Embryonic facial prominence (tissue), 1 donor: ENCODE measurements around the gene TCIRG1.
"Not testable (repeated sequence)": the region's sequence is repeated elsewhere in the genome, so short reads cannot be mapped to it uniquely, and the experiment has no call there.

ENCODE experiments used
- DNase-seq: peaks from one replicate; pipeline ENCODE4 v3.0.0-alpha.2; 2016; ENCODE audit errors: extremely low spot score

Gene TCIRG1

DNA sequence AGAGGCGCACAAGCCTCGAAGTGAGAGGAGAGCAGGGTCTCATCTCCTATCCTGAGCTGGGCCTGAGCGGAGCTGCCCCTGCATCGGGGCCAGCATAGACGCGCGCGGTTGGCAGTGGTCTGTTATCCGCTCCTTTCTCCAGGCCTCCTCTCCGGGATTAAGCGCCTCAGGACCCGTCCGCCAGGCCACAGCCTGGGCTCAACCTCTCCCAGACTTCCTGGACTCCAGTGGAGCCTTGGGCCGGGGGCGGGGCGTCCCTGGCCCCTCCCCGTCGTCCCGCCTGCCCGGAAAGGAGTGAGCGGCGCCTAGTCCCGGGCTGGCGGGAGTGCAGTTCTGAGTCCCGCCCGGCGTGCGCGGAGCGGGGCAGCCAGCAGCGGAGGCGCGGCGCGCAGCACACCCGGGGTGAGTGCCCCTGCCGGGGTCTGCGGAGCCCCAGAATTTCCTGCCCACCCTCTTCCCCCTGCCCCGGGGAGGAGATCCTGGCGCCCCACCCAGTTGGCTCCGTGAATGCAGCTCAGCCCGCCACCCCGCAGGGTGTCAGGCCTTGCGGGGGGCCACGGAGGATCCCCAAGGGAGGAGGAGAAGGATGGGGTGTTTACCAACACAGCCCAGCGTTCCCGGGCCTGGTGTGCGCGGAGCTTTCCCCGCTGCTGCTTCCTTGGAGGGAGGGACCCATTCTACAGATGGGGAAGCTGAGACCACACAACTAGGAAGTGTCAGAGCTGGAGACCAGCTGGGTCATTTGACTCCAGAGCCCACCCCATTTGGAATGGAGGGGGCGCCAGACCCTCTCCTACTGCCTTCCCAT lies at the start of gene TCIRG1:
Gene TCIRG1 (plus strand): TSS at position 308 of the 808 bp plus-strand sequence. CDS start 2,247 bp downstream, outside the sequence.
- no peak for DNase-seq

GRCh38 chr11:67990546-67991346 lies 48.1 kb upstream of the TCIRG1 start:
- not testable (repeated sequence) for DNase-seq

DNA sequence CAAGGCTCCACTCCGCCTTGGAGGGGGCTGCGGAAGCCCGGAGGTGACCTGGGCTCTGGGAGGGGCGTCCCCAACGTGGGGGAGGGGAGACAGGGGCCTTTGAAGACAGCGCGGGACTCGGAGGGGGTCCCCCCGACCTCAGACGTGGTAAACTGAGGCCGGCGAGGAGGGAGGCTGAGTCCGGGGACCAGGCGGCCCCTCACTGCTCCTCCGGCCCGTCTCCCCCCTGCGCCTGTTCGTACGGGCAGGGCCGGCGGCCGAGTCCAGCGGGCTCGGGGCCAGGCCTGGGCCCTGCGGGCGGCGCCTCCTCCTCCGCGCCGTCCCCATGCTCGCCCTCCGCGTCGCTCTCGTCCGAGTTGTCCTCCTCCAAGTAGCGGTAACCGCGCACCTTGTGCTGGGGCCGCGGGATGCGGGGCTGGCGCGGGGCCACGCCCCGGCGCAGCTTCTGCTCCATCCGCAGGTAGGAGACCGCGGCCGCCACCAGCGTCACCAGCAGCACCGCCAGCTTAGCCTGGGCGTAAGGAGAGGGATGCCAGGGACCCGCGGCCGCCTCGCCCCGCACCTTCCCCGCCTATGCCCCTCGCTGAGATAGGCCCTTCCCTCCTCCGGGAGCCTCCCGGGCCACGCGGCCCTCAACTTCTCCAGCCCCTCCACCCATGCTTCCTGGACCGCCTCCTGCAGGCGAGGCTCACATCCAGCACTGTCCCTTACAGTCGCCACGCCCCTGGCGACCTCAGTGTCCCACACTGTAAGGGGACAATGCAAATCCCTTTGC lies 47.3 kb upstream of the TCIRG1 start:
- DNase-seq: not testable (repeated sequence)

DNA sequence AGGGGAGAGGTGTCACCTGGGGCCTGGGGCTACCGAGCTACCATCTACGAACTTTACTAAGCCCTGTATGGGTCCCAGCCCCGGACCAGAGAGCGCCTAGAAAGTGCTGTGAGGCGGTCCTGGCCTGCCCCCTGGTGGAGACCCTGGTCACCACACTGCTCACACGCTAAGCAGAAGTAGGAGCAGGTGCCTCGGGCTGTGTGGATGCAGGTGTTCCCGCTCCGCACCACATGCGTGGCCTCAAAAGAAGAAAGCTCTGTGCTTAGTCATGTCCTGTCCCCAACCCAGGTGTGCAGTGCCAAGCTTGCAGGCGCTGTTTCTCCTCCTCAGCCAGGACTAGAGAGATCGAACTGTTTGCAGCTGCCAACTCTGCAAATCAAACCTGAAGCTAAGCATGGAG lies 45.0 kb upstream of the TCIRG1 start:
- DNase-seq: not testable (repeated sequence)

DNA sequence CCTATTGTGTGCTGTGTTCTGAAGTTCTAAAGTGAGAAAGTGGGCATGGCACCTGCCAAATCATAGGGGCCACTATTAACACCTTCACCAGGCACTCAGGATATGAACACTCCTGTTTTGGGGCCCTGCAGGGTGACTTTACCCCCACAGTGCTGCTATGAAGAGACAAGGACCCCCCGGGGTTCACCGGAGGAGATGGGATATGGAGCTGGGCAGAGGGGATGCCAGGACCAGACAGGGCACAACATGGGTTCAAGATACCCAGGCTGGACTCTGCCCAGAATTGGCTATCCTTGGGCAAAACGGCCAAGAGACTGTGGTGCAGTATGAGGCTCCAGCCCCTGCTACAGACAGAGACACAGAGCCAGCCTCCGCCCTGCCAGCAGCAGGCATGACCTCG lies 44.4 kb upstream of the TCIRG1 start:
- DNase-seq: not testable (repeated sequence)

DNA sequence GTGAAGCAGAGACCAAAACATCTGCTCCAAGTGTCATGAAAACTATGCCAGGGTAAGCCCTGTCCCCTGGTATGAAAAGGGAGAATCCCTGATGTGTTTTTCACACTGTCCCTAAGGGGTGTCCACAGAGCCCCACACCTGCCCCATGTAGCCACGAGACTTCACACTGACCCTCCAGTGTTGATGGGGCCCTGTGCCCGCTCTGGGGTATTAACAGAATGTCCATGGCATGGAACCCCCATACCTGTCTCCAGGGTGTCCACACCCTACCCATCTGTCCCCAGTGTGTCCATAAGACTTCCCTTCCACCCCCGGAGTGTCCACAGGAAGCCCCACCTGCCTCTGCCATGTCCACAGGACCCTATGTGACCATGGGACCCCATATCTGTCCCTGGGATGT lies 43.7 kb upstream of the TCIRG1 start:
- DNase-seq: not testable (repeated sequence)

GRCh38 chr11:67995579-67995978 lies 43.2 kb upstream of the TCIRG1 start:
- DNase-seq: not testable (repeated sequence)

- DNase-seq: no peak
Measured at GRCh38 chr11:67996051-67996450, 42.8 kb upstream of the TCIRG1 start.

DNA sequence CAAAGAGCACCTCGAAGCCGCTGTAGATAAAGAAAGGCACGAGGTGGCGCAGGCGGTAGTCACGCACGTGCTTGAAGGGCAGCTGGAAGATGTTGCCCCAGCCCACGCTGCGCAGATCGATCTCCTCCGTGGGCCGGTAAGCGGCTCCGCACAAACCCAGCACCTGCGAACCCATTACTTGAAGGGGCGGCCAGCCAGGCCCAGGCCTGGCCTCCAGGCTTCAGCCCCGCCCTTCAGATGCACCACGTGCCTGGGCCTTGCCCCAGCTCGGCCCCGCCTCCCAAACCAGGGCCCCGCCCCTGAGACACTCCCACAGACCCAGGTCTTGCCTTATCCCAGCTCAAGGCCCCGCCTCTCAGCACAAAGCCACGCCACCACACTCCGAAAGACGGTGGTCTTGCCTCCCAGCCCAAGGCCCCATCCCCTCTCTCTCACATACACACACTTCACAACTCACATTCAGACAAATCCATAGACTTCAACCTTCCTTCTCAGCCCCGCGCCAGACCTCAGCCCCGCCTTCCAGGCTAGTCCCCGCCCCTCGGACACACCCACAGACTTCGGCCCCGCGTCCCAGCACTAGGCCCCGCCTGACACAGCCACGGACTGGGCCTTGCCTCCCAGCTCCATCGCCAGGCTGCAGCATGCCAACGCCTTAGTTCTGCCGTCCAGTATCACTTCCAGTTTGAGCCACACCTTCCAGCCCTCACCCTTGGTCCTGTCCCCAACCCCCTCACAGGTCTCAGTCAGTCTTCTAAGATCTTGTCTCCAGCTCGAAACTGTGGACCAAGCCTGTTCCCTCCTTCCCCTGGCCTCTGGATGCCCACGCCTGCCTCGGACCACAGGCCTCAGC lies 42.0 kb upstream of the TCIRG1 start:
- no peak for DNase-seq

DNA sequence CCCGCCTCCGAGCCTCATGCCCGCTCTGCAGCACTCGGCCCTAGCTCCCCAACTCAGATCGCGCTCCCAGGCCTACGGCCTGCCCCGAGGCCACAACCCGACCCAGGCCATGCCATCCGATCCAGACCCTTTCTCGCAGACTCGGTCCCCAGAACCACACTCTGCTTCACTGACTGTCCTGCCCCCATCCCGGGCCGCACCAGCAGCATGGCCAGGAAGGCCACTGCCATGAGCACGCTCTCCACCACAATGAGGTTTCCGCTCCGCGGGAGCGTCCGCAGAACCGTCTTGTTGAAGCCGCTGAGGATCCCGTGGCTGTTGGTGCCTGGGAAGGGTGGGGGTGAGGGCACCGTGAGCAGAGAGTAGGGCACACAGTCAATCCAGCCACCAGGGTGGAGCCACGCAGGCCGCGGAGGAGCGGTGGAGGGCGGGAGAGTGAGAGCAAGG lies 41.3 kb upstream of the TCIRG1 start:
- no peak for DNase-seq

DNA sequence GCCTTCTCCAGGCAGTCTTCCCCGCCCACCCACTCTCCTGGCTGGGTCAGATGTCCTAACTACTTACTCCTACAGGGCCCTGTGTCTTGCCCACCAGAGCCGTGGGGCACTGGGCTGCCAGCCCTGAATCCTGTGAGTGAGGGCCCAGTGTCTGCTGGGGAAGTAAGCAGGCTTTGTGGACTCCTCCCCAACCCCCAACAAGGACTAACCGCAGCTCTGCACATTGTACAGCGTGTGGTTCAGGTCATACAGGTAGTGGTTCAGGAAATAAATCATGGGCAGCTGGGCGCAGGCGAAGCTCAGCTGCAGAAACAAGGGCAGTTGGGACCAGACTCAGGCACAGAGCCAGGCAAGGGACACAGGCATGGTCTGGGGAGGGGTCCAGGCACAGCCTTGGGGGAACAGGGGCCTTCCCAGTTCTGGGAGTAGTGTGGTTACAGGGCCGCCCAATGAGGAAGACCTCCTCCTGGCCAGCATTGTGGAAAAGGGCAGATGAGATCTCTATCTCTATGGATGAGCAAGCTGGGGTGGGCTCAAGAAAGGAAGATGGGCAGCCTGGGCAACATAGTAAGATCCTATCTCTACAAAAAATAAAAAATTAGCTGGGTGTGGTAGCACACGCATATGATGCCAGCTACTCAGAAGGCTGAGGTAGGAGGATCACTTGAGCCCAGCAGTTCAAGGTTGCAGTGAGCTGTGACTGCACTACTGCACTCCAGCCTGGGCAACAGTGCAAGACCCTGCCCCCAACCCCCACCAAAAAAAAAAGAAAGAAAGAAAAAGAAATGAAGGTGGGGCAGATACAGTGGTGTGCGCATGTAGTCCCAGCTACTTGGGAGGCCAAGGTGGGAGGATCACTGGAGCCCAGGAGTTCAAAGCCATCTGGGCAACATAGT lies 40.4 kb upstream of the TCIRG1 start:
- DNase-seq: no peak

GRCh38 chr11:67999201-67999629 lies 39.6 kb upstream of the TCIRG1 start:
- no peak for DNase-seq

DNA sequence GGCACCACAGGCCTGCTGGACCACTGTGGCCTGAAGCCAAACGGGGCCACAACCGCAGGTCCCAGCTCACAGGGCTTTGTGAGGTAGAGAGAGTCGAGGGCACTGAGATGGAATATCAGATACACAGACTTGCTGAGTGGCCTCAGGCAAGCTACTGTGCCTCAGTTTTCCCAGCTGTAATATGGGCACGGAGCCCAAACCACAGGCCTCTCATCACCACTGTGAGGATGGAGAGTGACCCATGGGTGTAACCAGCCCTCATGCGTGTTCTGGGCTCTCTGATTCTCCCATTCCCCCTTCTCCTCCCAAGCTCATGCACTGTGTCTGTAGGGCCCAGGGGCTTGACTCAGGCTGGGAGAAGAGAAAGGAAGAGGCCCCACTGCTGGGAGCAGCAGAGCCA lies 39.1 kb upstream of the TCIRG1 start:
- DNase-seq: no peak

DNA sequence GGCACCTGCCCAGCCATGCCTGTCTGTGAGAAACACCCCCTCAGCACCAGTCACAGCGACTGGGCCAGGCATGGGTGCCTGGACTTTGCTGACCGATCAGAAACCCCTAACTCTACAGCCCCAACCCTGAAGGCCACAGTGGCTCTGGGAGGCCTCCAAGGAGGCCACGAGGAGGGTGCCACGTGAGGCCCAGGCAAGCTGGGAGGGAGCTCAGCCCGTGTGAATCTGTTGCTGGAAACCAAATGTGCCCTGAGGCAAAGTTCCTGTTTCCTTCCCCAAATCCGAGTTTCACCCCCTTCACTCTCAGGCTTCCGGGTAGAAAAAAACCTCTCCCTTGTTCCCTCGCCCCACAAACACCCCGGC lies 36.3 kb upstream of the TCIRG1 start:
- no peak for DNase-seq

- DNase-seq: no peak
Measured at GRCh38 chr11:68002938-68003845, 35.6 kb upstream of the TCIRG1 start.

- no peak for DNase-seq
Measured at GRCh38 chr11:68003846-68004550, 34.8 kb upstream of the TCIRG1 start, which contains the start of gene UNC93B1. UNC93B1 (minus strand) TSS chr11:68004097; CDS start chr11:68004043, 54 bp downstream.

DNA sequence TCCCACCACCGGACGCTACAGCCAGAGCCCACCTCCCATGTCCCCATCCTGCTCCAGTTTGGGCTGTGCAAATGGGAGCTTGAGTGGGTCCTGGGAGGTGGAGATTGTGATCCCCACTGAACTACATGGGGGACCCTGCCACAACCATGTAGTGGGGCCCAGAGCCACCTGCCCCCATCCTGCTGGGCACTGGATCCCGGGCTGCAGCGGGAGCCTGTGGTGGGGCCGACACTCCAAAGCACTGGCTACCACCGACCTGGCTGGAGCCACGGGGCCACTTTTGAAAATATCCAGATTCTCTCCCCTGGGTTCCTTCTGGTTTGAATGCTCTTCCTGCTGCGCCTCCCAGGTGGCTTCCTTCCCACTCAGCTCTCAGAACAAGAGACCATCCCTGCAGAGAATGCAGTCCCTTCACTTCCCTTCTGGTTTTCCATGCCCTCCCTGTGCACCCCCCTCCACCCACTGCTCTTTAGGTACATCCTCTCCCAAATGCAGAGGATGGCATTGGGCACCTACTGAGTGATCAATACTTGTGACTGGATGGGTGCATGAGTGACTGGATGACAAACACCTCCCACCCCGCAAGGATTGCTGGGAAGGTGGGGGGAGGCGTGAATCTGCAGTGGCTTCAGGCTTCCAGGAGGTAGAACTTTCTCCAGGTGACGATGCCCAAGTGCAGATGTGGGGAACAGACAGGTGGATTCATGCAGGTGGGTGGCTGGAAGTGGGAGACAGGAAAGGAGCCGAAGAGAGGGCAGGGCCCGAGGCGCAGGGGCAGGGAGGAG lies 34.1 kb upstream of the TCIRG1 start:
- DNase-seq: no peak
